ENCODE data around the gene SLC23A2. TPM values are rescaled to one million over a fixed set of nuclear protein-coding genes. Genes with fewer than 3 reads are reported as not detected.
"Not testable (repeated sequence)": the region's sequence is repeated elsewhere in the genome, so short reads cannot be mapped to it uniquely, and the experiment has no call there.

The SLC23A2 gene
- total RNA-seq: 20.4 and 20.9 TPM in 2 replicates

DNA sequence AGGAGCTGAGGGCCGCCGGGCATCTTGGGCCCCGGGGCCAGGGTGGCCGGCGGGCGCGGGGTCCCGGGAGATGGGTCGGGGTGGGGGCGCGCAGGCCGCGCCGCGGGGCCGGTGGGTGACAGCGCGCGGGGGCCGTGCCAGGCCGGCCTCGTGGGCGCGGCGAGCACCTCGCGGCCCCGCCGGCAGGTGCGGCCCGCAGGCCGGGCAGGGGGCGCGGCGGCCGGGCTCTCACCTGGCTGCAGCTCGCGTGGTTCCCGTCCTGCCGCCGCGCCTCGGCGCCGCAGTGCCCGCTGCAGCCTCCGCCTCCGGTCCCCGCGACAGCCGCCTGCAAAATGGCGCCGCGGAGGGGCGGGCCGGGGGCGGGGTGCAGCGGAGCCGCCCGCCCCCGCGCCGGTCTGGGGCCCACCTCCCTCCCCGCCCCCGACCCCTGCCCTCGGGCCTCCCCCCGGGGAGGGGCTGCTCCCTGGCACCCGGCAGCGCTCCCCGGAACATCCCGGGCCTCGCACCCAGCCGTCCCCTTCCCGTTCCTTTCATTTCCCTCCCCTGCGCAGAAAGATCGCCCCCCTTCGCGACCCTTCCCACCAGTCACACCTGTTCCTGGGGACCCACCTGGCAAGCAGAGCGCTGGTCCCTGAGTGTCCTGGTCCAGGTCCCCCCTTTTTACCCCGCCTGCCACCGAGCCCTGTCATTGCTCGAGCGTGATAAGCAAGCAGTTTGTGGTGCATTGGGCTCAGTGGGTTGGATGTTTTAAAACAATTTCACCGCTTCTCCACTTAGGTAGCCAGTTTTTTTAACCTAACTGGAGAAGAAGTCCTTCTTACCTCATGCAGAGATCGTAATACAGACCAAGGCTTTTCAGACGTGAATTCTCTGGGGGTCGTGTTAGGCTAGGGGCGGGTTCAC lies at the start of gene SLC23A2:
TSS of gene SLC23A2 (minus strand) at position 337 of the 903 bp plus-strand sequence. CDS start 68,948 bp downstream, outside the sequence.
- intact Hi-C loops (cut with micrococcal nuclease): loop anchor here (1.0 to 2.0 kb wide), 2 partner anchors 45 to 77 kb away; no protein-coding TSS in a partner anchor

DNA sequence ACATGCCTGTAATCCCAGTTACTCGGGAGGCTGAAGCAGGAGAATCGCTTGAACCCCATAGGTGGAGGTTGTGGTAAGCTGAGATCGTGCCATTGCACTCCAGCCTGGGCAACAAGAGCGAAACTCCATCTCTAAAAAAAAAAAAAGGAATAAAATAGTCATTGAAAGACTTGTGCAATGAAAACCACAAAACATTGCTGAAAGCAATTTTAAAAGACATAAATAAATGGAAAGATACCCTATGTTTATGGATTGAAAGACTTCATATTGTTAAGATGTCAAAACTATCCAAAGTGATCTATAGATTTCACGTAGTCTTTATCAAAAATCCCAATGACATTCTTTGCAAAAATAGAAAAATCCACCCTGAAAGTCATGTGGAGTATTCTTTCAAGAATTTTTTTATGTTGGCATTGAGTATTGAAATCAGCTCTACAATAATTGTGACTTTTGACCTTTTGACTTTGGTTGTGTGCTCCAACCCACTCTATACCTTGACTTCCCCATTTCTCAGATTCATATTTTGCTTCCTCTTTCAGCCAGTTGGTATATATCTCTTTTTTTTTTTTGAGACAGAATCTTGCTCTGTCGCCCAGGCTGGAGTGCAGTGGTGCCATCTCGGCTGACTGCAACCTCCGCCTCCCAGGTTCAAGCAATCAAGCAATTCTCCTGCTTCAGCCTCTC lies 45.5 kb upstream of the SLC23A2 start:
- intact Hi-C loops (cut with micrococcal nuclease): no loop called here

DNA sequence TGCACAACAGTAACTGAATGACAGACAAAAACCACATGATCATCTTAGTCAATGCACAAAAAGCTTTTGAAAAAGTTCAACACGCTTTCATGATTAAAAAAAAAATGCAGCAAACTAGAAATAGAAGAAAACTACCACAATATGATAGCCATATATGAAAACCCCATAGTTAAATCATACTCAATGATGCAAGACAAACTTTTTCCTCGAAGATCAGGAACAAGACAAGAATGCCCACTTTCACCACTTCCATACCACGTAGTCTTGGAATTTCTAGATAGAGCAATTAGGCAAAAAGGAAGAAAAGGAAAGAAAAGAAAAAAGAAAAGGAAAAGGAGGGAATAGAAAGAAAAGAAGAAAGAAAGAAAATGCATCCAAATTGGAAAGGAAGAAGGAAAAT lies 44.6 kb upstream of the SLC23A2 start:
- intact Hi-C loops (cut with micrococcal nuclease): no loop called here

DNA sequence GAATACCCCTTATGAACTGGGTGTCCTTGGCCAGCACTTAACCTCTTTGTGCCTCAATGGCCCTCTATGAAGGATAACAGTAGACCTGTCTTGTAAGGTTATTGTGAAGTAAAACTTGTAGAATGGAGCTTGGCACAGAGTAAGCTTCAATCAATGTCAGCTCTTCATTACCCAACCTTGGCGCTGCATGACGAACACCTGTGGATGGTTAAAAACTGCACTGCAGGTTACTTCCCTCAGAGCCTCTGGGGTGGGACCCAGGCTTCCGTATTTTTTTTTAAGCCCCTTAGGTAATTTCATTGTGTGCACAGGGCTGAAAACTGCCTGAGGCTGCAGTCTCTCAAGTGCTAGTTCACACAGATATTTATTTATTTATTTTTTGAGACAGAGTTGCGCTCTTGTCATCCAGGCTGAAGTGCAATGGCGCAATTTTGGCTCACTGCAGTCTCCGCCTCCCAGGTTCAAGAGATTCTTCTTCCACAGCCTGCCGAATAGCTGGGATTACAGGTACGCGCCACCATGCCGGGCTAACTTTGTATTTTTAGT lies 42.8 kb upstream of the SLC23A2 start:
- intact Hi-C loops (cut with micrococcal nuclease): no loop called here

DNA sequence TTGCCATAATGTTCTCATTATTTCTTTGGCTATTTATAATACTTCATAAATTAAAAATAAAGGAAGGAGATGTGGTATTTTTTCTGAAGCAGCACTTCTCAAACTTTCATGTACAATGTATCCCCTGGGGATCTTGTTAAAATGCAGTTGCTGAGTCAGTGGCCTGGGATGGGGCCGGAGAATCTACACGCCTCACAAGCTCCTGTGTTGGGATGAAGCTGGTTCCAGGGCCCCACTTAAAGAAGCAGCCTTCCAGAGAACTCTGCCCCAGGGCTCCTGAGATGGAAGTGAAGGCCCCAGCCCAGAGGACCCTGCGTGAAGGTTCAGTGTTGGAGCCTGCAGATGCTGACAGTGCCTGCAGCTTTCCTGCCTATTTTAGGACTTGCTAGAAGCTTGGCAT lies 40.1 kb upstream of the SLC23A2 start:
- intact Hi-C loops (cut with micrococcal nuclease): no loop called here

DNA sequence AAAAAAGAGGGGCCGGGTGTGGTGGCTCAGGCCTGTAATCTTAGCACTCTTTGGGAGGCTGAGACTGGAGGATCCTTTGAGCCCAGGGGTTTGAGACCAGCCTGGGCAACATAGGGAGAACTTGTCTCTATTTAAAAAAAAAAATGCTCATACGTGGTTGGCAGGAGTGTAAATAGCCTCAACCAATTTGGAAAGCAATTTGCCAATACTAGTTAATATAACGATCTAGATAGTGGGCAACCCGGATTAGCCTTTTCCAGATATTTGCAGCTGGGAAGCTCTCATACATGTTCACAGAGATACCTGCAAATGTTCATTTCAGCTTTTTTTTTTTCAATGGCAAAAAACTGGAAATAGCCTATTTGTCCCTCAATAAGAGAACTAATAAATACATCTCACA lies 39.0 kb upstream of the SLC23A2 start:
- intact Hi-C loops (cut with micrococcal nuclease): no loop called here

DNA sequence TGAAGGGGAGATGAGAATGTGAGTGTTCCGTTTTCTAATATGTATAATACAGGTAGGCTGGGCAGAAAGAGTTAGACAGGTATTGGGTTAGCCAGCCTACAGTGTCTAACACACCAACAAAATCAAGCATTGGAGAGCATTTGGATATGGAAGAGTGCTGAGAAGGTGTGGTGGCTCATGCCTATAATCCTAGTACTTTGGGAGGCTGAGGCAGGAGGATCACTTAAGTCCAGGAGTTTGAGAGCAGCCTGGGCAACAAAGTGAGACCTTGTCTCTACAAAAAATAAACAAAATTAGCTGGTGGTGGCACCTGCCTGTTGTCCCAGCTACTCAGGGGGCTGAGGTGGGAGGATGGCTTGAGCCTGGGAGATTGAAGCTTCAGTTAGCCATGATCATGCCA lies 38.6 kb upstream of the SLC23A2 start:
- intact Hi-C loops (cut with micrococcal nuclease): no loop called here

DNA sequence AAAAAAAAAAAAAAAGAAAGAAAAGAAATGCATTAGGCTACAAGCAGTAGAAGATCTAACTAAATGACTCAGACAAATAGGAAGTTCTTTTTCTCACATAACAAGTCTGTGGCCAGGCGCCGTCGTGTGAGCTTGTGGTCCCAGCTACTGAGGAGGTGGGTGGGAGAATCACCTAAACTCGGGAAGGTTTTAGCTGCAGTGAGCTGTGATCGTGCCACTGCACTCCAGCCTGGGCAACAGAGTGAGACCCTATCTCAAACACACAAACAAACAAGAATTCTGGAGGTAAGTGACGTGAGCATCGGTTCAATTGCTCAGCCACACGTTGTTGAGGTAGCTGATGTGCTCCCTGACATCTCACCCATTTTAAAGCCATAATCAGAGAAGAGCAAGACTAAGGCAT lies 37.9 kb upstream of the SLC23A2 start:
- intact Hi-C loops (cut with micrococcal nuclease): no loop called here

DNA sequence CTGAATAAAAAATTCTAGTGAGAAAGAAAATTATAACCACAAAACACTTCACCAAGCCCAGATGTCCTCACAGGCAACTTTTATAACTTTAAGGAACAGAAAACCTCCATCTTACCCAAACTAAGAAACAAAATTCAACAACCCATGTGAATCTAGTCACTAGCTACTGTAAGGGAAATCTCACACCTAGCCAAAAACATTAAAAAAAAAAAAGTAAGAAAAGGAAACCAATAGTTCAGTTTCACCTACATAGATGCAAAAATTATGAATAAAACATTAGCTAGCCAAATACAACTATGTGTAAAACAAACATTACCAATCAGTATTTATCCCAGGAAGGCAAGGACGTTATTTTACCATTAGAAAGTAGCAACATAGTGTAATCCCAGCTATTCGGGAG lies 35.5 kb upstream of the SLC23A2 start:
- intact Hi-C loops (cut with micrococcal nuclease): no loop called here

DNA sequence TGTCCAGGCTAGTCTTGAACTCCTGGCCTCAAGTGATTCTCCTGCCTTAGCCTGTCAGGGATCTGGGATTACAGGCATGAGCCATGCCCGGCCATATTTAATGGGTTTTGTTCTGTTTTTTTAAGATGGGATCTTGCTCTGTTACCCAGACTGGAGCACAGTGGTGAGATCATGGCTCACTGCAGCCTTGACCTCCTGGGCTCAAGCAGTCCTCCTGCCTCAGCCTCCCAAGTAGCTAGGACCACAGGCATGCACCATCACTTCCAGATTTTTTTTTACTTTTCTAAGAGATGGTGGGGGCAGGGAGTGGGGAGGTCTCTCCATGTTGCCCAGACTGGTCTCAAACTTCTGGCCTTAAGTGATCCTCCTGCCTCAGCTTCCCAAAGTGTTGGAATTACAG lies 34.2 kb upstream of the SLC23A2 start:
- intact Hi-C loops (cut with micrococcal nuclease): not testable (repeated sequence)

DNA sequence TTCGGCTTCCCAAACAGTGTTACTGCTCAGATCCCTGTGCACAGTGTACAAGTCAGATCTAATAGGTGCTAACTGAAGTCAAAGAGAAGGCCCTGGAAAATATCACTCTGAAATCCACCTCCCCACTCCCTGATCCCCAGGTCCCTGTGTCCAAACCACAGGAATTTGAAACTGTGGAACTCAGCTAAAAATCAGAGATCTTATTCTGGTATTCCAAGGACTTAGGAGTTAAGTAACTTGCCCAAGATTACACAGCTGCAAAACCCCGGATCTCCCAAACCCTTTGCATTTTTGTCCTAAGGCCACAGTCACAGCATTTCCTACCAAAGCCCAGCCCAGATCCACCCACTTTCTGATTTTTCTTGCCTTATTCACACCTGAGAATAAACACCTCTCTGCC lies 32.3 kb upstream of the SLC23A2 start:
- intact Hi-C loops (cut with micrococcal nuclease): no loop called here

DNA sequence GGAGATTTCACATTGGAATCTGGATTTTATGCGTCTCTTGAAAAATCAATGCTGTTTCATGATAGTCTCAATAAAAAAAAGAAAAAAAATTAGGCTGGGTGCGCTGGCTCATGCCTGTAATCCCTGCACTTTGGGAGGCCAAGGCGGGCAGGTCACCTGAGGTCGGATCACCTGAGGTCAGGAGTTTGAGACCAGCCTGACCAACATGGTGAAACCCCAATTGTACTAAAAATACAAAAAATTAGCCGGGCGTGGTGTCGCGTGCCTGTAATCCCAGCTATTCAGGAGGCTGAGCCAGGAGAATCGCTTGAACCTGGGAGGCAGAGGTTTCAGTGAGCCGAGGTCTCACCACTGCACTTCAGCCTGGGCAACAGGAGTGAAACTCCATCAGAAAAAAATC lies 30.4 kb upstream of the SLC23A2 start:
- intact Hi-C loops (cut with micrococcal nuclease): not testable (repeated sequence)

DNA sequence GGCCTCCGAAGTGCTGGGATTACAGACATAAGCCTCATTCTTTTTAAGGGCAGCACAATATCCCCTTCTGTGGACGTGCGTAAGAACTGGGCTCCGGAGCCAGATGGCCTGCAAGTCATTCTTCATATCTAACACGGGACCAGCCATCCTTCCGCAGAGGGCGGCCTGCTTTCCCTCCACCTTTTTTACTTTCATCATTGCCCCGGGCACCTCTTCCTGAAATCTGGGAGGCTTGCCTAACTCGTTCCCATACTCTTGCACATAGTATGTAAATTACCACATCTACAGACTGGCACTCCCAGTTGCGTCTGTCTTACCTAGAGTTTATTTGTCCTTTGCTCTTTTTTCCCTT lies 29.9 kb upstream of the SLC23A2 start:
- intact Hi-C loops (cut with micrococcal nuclease): no loop called here

DNA sequence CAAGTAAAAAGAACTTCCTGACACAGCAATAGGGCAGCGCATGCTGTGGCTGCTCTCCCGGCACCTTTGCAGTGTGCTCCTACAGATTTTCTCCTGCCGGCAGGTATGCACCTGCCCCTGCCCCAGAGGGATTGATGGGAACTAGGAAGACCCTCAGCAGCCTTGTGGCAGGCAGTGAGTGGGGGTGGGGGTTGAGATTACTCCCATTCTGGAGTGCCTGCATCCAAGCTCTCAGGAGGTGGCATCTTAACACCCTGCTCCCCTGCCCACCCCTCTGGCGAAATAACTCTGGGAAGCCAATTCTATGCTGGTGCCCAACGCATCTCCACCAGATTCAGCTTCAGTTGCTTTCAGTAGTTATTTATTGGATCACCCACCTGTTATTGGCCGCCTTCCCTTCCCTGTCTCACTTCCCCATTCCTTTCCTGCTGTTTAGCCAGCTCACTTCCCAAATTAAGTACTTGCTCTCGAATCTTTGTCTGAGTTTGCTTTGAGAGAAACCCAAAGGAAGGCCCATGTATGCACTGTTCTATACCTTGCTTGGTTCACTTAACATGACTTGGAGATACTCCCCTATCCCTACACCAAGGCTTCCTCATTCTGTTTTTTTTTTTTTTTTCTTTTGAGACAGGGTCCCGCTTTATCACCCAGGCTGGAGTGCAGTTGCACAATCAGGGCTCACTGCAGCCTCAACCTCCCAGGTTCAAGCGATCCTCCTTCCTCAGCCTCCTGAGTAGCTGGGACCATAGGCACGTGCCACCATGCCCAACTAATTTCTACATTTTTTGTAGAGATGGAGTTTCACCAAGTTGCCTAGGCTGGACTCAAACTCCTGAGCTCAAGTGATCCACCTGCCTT lies 29.3 kb upstream of the SLC23A2 start:
- intact Hi-C loops (cut with micrococcal nuclease): no loop called here

DNA sequence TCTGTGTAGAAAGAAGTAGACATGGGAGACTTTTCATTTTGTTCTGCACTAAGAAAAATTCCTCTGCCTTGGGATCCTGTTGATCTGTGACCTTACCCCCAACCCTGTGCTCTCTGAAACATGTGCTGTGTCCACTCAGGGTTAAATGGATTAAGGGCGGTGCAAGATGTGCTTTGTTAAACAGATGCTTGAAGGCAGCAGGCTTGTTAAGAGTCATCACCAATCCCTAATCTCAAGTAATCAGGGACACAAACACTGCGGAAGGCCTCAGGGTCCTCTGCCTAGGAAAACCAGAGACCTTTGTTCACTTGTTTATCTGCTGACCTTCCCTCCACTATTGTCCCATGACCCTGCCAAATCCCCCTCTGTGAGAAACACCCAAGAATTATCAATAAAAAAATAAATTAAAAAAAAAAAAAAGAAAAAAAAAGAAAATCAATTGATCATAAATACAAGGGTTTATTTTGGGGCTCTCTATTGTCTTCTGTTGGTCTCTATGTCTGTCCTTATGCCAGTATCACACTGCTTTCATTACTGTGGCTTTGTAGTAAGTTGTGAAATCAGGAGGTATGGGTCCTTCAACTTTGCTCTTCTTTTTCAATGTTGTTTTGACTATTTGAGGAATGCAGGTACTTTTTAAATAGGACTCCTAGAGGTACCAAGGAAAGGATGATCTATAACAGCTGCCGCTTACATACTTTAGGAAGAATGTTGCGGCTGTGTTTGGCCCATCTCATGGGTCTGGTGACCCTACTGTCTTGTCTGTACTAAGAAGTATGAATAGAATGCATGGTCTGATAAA lies 27.1 kb upstream of the SLC23A2 start:
- intact Hi-C loops (cut with micrococcal nuclease): not testable (repeated sequence)

DNA sequence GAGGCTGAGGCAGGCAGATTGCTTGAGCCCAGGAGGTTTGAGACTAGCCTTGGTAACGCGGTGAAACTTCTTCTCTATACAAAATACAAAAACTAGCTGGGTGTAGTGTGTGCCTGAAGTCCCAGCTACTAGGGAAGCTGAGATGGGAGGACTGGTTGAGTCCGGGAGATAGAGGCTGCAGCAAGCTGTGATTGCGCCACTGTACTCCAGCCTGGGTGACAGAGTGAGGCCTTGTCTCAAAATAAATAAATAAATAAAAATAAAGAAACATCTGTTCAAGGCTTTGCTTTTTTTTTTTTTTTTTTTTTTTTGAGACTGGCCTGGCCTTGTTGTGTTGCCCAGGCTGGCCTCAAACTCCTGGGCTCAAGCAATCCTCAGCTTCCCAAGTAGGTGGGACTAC lies 23.7 kb upstream of the SLC23A2 start:
- intact Hi-C loops (cut with micrococcal nuclease): no loop called here

DNA sequence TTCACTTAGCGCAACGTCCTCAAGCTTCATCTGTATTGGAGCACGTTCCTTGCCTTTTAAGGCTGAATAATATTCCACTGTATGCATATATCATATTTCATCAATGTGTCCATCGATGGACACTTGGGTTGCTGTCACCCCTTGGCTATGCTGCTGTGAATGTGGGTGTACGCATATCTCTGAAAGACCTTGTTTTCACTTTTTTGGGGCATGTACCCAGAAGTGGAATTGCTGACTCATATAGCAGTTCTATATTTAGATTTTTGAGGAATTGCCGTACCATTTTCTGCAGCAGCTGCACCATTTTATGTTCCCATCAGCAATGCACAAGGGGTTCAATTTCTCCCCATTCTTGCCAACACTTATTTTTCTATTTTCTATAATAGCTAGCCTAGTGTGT lies 22.8 kb upstream of the SLC23A2 start:
- intact Hi-C loops (cut with micrococcal nuclease): no loop called here

DNA sequence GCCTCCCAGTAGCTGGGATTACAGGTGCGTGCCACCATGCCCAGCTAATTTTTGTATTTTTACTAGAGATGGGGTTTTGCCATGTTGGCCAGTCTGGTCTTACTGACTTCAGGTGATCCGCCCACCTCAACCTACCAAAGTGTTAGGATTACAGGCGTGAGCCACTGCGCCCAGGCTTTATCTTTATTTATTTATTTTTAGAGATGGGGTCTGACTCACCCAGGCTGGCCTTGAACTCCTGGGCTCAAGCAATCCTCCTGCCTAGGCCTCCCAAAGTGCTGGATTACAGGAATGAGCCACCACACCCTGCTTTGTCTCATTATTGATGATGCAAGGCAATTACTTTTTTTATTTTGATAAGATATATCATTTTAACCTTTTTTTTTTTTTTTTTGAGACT lies 21.9 kb upstream of the SLC23A2 start:
- intact Hi-C loops (cut with micrococcal nuclease): not testable (repeated sequence)

DNA sequence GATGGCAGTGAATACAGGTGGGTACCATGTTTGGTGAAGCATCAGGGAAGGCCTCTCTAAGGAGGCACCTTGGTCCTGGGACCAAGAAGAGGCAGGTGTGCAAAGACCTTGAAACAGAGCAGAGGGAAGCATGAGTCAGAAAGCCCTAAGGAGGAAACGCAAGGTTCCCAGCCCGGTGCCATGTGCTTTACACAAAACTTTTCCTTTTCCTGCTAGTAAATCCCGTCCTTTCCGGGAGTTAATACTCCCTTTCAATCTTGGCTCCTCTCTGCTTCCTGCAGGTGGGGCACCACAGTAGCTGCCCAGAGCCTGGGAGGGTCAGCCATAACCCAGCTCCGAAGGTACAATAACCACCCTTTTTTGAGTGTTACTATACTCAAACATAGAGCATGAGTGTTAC lies 19.4 kb upstream of the SLC23A2 start:
- intact Hi-C loops (cut with micrococcal nuclease): no loop called here

DNA sequence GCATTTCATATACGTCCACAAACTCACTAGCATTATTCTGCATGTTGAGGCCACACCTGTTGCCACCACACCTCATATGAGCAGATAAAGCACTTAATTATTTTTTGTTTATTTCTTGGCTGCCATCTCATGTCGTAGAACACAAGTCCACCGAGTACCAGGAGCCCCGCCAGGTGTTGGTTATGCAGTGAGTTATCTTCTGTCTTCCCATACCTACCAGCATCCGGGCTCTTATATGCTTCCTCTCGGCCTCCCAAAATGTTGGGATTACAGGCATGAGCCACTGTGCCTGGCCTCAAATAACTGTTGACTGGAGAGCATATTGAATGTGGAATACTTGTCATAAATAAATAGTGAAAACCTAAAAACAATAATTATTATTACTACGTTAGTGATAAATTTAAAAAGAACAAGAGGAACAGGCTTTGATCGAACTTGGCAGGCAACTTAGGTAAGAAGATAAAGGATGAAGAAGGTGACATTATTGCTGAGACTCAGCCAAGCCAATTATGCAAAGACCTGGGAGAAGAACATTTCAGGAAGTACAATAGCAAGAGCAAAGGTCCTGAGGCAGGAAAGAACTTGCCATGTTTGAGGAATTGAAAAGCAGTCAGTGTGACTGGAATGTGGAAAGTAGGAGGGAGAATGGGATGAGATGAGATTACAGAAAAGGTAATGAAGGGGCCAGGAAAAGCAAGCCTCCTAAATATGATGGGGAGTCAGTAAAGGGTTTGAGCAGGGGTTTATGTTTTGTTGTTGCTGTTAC lies 12.6 kb upstream of the SLC23A2 start:
- intact Hi-C loops (cut with micrococcal nuclease): no loop called here
